ENCODE measurements around the gene SPATS2.
"Not testable (repeated sequence)": the region's sequence is repeated elsewhere in the genome, so short reads cannot be mapped to it uniquely, and the experiment has no call there.

The SPATS2 gene

DNA sequence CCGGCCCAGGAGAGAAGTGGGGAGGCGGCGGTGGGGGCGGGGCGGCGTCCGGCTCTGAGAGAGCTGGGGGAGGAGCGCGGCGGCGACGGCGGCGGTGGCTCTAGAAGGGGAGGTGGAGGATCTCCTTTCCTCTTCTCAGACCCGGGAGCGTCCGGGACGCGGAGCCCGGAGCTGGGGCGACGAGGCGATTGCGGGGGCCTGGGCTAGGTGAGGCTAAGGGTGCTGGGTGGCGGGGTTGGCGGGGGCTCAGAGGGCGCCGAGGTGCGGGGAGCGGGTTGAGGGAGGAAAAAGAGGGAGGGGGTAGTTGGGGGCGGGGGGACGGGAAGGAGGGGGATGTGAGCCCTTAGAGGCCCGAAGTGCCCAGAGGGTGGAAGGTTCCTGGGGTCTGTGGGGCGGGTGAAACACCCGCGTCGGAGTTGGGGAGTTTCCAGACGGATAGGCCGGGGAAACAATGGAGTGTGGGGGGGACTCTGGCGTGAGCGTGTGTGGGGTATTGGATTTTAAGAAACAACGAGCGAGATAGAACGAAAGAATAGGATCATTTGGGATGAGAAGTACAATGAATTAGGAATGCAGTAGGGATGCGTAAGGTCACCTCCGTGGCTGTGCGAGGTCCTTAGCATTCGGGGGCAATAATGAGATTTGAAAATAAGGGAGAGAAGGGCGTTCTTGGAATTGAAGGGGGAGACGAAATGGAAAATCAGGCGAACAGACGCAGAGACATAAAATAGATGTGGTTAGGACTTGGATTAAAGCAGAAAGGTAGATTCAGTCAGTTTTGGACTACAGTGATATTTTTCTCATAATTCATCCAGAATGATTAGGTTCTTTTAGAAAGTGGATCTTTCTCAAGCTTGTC is at the start of gene SPATS2:
SPATS2 (plus strand) TSS at position 82 of the 859 bp plus-strand sequence. CDS start 93,551 bp downstream, outside the sequence.
- DNase-seq (ENCODE audit: low spot score): no peak

DNA sequence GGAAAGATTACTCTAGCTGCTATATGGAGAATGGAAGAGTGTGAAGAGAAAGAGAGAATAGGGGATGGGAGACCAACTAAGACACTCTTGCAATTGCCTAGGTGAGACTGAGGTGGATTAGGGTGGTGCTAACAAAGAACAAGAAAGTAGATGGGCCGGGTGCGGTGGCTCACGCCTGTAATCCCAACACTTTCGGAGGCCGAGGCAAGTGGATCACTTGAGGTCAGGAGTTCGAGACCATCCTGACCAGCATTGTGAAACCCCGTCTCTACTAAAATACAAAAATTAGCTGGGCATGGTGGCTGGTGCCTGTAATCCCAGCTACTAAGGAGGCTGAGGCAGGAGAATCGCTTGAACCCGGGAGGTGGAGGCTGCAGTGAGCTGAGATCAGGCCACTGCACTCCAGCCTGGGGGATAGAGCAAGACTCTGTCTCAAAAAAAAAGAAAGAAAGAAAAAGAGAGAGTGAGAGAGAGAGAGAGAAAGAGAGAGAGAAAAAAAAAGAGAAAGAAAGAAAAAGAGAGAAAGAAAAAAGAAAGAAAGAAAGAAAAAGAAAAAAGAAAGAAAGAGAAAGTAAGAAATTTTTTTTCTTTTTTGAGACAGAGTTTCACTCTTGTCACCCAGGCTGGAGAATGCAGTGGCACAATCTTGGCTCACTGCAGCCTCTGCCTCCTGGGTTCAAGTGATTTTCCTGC is 46.7 kb upstream of the SPATS2 start:
- not testable (repeated sequence) for DNase-seq (ENCODE audit: low spot score)

DNA sequence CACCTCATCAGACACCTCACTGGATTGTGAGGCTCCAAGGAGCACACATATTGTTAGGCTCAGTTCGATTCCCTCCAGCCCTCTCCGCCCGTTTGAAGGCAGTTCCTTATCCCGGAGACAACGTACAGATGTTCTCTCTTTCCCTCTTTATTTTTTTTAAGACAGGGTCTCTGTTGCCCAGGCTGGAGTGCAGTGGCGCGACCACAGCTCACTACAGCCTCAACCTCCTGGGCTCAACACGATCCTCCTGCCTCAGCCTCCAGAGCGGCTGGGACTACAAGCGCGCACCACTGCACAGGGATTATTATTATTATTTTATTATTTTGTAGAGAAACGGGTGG is 44.9 kb upstream of the SPATS2 start:
- DNase-seq (ENCODE audit: low spot score): no peak

DNA sequence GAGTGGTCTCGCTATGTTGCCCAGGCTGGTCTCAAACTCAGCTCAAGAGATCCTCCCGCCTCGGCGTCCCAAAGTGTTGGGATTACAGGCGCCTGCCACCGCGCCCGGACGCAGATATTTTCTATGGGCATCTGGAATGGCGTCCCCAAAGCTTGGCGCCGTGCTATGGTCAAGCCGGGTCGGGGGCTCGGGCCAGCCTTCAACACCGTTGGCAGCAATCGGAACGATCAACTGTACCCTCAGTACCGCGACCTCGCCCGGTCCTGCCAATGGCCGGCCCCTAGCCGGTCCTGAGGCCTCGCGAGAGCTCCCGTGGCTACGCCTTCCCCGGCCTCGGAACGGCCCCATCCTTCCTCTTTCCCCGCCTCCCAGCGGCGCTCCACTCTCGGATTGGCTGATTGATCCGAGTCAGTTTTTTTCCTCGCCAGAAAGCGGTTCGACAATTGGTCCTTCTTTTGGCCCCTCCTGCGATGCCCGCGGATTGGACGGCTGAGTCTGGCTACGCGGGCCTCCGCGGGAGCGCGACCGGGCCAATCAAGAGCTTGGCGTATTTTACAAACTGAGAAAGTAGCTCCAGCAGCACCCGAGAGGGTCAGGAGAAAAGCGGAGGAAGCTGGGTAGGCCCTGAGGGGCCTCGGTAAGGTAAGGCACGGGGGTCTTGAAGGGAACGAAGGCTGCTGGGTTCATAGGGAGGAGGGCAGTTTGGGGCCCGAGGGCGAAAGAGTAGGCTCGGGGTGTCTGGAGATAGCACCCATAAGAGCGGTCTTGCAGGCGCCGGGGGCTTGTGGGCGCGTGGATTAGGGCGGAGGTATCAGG is 44.3 kb upstream of the SPATS2 start, which contains the start of gene TROAP:
TROAP (plus strand) TSS at position 548 of the 816 bp plus-strand sequence. CDS start 354 bp downstream, outside the sequence.
- DNase-seq (ENCODE audit: low spot score): peak; percentile 99

DNA sequence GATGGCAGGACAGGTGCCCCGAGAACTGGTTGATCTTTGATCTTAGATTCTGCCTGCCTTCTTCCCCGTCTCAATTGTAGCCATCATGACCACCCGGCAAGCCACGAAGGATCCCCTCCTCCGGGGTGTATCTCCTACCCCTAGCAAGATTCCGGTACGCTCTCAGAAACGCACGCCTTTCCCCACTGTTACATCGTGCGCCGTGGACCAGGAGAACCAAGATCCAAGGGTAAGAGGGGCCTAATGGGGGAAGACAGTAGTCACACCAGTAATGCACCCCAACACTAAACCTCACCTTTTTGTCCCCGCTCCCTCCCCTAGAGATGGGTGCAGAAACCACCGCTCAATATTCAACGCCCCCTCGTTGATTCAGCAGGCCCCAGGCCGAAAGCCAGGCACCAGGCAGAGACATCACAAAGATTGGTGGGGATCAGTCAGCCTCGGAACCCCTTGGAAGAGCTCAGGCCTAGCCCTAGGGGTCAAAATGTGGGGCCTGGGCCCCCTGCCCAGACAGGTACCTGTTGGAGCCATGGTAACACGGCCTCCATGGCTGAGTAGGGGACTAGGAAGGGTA is 43.7 kb upstream of the SPATS2 start:
- DNase-seq (ENCODE audit: low spot score): no peak

DNA sequence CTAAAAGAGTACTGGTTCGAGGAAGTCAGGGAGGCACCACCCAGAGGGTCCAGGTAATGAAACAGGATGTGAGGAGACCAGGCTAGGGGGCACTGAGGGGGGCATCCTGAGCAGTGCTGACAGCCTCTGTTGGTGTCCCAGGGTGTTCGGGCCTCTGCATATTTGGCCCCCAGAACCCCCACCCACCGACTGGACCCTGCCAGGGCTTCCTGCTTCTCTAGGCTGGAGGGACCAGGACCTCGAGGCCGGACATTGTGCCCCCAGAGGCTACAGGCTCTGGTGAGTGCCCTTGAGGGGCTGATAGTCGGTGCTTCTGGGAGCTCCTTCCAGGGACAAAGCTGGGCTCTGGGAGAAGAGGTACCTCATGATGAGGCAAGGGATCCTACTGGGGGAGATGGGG is 41.7 kb upstream of the SPATS2 start:
- DNase-seq (ENCODE audit: low spot score): no peak

DNA sequence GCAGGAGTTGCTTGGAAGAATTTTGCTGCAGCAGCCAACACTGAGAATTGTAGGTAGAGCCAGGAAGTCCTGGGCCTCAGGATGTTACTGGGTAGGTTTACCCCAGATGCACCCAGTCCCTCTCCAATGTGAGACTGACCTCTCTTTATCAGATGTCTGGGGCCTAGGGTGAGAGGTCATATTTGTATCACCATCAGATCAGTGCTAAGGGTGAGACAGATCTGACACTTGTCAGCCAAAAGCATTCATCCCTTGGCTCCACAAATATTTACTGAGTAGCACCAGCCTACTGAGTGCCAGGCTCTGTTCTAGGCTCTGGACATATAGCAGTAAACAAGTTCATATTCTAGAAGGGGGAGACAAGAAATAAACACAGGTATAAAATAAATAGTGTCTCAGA is 39.9 kb upstream of the SPATS2 start:
- no peak for DNase-seq (ENCODE audit: low spot score)

DNA sequence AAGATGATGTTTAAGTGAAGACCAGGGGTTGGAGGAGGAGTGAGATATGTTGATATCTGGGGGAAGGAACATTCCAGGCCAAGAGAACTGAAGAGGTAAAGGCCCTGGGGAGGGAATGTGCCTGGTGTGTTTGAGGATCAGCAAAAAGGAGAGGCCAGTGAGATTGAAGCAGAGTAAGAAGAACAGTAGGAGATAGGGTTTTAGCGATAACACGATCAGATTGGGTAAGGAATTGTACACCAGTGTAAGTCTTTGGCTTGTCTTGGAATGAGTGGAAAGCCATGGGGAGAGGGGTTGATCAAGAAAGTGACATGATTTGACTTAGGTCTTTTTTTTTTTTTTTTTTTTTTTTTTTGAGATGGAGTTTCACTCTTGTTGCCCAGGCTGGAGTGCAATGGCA is 39.4 kb upstream of the SPATS2 start:
- no peak for DNase-seq (ENCODE audit: low spot score)

DNA sequence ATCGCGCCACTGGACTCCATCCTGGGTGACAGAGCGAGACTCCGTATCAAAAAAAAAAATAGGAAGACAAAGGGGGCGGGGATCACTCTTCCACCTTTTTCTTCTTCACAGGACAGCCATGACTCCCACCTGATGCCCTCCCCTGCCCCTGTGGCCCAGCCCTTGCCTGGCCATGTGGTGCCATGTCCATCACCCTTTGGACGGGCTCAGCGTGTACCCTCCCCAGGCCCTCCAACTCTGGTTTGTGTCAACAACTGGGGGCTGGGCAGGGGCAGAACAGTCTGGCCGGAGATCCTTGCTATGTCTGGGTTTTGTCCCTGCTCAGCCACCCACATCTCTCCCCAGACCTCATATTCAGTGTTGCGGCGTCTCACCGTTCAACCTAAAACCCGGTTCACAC is 38.4 kb upstream of the SPATS2 start:
- DNase-seq (ENCODE audit: low spot score): no peak

DNA sequence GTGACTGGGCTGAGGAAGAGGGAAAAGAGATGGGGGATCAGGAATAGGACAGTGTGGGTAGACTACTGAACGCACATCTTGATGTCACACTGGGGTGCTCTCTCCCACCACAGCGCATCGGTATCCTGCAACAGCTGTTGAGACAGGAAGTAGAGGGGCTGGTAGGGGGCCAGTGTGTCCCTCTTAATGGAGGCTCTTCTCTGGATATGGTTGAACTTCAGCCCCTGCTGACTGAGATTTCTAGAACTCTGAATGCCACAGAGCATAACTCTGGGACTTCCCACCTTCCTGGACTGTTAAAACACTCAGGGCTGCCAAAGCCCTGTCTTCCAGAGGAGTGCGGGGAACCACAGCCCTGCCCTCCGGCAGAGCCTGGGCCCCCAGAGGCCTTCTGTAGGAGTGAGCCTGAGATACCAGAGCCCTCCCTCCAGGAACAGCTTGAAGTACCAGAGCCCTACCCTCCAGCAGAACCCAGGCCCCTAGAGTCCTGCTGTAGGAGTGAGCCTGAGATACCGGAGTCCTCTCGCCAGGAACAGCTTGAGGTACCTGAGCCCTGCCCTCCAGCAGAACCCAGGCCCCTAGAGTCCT is 37.1 kb upstream of the SPATS2 start:
- DNase-seq (ENCODE audit: low spot score): no peak

DNA sequence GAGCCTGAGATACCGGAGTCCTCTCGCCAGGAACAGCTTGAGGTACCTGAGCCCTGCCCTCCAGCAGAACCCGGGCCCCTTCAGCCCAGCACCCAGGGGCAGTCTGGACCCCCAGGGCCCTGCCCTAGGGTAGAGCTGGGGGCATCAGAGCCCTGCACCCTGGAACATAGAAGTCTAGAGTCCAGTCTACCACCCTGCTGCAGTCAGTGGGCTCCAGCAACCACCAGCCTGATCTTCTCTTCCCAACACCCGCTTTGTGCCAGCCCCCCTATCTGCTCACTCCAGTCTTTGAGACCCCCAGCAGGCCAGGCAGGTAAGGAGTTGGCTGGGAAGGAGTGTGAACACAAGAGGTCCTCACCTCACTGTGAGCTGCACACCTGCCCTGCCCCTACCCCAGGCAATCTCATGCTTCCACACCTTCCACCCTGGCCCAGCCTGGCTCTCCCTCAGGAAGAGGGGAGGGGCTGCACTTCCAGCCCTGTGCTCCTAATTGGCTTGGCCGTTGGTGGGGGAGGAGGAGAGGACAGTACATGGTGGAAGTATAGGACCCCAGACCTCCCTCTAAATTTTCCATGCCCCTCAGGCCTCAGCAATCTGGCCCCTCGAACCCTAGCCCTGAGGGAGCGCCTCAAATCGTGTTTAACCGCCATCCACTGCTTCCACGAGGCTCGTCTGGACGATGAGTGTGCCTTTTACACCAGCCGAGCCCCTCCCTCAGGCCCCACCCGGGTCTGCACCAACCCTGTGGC is 36.5 kb upstream of the SPATS2 start:
- no peak for DNase-seq (ENCODE audit: low spot score)

DNA sequence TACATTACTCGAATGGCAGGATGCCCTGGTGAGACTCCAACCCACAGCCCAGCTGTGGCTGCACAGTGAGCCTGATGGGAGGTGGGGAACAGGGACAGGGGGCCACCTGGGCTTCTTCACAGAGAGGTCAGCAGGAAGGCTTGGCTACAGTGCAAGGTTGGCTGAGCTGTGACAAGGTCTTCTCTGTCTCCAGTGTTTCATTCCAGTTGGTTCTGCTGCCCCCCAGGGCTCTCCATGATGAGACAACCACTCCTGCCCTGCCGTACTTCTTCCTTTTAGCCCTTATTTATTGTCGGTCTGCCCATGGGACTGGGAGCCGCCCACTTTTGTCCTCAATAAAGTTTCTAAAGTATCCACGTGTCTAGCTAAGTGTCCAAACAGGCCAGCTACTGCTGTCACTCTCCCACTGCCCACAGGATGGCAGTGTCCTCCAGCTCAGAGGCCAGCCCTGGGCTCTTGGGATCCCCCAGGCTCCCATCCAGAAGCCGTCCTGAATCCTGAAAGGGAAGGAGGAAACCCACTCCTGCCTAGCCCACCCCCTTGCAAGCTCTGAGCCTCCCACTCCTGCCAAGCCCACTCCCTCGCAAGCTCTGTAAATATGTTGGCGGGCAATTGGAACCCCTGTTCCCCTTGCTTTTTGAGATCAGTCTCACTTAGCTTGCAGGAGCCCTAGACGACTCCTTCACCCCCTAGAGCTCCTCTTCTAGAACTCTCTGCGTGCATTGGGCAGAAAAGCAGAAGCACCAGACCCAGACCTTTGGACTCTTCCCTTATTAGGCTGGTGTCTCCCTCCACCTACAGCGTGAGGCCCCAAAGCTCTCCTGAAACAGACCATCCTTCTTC is 35.7 kb upstream of the SPATS2 start:
- no peak for DNase-seq (ENCODE audit: low spot score)

DNA sequence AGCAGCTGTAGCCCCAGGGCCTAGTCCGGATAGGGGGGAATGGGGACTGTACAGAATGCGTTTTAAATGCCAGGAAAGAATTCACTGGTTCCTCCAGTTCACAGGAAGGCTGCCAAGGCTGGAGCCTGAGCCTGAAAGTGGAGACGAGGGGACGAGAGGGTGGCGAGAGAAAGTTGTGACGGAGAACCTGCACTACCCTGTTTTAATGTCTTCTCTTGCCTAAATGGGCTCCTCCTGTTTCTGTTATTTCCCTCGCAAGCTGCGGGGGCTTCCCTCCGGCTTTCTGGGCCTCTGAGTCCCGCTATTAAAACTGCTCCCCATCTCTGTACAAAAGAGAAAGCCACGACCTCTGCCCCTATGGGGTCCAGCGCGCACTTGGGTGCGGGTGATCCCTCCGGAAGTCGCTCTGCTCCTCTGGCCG is 34.8 kb upstream of the SPATS2 start:
- no peak for DNase-seq (ENCODE audit: low spot score)

DNA sequence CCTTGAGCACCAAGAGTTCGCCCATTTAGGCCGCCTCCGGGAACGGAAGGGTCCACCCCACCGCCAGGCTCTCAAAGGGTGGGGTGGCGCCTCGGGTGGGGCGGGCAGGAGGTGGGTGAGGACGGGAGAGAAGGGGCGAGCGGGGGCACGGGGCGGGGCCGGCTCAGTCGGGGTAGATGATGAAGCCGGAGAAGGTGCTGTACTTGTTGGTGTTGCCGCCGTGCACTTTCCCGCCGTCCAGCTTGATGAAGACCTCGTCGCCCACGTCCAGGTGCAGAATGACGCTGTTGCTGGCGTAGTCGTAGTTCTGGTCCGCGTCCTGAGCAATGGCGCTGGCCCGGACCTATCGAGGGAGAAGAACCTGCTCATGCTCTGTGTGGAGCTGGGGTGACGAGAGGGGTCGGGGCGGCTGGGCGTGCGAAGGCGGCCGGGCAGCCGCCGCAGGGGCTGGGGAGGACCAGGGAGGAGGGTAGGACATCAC is 34.3 kb upstream of the SPATS2 start:
- DNase-seq (ENCODE audit: low spot score): no peak

DNA sequence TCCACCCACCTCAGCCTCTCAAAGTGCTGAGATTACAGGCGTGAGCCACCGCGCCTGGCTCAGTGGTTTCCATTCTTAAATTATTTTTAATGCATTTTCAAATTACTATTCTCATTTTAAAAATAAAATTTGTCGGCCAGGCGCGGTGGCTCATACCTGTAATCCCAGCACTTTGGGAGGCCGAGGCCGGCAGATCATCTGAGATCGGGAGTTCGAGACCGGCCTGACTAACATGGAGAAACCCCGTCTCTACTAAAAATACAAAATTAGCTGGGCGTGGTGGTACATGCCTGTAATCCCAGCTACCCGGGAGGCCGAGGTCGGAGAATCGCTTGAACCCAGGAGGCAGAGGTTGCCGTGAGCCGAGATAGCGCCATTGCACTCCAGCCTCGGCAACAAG is 33.5 kb upstream of the SPATS2 start:
- not testable (repeated sequence) for DNase-seq (ENCODE audit: low spot score)

DNA sequence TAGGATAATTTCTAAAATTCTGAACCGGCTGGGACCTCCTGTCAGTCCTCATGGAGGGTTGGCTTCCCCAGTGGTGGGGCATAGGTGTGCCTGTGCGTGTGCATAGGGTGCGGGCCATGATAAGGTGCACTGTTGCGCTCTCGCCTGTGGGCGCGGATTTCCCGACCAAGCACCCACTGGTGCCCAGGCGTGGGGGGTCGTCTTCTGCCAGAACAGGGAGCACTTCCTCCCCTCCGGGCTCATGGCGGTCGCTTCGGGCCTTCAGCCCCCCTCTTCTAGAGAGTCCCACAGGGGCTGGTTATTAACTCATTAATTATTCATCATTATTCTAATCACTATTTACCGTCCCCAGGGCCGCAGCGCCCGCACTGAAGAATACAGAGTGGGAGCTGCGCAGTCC is 33.0 kb upstream of the SPATS2 start:
- DNase-seq (ENCODE audit: low spot score): no peak

DNA sequence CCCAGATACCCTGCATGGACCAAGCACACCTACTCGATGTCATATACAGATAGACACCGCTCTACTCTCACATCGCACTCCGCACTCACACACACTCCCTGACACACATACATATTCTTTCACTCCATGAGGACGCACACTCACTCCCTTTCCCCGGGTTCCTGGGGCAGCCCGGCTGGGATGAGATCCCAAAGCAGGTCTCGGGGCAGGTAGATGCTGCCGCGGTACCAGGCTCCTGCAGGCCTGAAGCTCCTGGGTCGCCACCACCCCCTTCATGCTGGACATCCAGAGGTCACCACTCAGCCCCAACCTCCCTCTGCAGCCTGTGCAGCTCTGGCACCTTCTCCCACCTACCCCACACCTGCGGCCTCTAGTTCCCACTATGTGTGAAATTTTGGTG is 32.6 kb upstream of the SPATS2 start:
- DNase-seq (ENCODE audit: low spot score): no peak

DNA sequence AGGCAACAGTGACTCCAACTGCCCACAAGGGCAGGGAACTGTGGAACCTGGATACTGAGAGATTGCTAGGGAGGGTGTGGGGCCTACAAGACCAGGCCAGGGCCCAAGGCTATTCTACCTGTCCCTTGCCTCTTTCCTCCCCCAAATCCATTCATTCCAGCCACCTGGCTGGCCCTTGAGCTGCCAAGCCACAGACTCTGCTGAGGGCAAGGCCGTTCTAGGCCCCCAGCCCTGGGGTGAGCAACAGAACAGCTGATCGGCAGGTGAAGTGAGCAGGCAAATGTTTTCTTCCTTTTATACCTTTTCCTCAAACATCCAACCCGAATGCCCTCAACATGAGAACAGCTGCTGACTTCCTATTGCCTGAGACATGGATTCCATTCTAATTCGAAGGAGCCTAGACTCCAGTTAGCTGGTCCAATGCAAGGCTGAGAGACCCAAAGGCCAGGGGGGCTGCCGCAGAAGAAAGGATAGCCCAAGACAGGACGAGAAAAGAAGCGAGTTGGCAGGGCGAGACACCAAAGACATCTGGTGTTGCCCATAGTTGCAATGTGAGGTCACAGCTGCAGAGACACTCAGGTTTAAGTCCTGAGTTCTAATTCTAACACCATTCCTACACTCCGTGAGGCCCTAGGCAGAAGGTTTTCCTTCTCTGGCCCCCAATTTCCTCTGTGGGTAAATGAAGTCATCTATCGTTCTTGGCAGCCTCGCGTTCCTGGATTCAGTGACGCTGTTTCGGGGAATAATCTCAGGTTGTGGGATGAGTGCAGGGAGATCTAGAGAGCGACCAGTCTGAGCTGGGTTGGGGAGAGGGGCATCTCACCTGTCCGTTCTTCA is 31.9 kb upstream of the SPATS2 start:
- no peak for DNase-seq (ENCODE audit: low spot score)
